ENCODE results near the gene ATRN.
"Not testable (repeated sequence)": the region's sequence is repeated elsewhere in the genome, so short reads cannot be mapped to it uniquely, and the experiment has no call there.

The ATRN gene

GRCh38 chr20:3470627-3471396 lies at the start of gene ATRN:
TSS of gene ATRN (plus strand) at chr20:3471018. CDS start at chr20:3471108, 90 bp downstream.
- peak within 1 kb of the TSS; percentile 73 for H3K4me3 ChIP-seq (ENCODE audit: low read depth, low read length)
- no peak for TF ChIP-seq CTCF (IDR thresholded peaks at IDR 0.05; ENCODE audit: borderline replicate concordance, insufficient read depth, low read depth, low read length)

GRCh38 chr20:3421985-3422384 lies 48.8 kb upstream of the ATRN start:
- no peak overlapping the region for H3K4me3 ChIP-seq (ENCODE audit: low read depth, low read length)
- TF ChIP-seq CTCF (IDR thresholded peaks at IDR 0.05; ENCODE audit: borderline replicate concordance, insufficient read depth, low read depth, low read length): no peak

- TF ChIP-seq CTCF (IDR thresholded peaks at IDR 0.05; ENCODE audit: borderline replicate concordance, insufficient read depth, low read depth, low read length): no peak
These were observed 47.7 kb upstream of the ATRN start for GRCh38 chr20:3423126-3423525.

GRCh38 chr20:3426766-3427165 lies 44.1 kb upstream of the ATRN start:
- H3K4me3 ChIP-seq (ENCODE audit: low read depth, low read length): not testable (repeated sequence)

More at GRCh38 chr20:3423126-3423525, 47.7 kb upstream of the ATRN start:
- no peak overlapping the region for H3K4me3 ChIP-seq (ENCODE audit: low read depth, low read length)

GRCh38 chr20:3430376-3431069 lies 40.3 kb upstream of the ATRN start:
- TF ChIP-seq CTCF (IDR thresholded peaks at IDR 0.05; ENCODE audit: borderline replicate concordance, insufficient read depth, low read depth, low read length): no peak
- no peak overlapping the region for H3K4me3 ChIP-seq (ENCODE audit: low read depth, low read length)

GRCh38 chr20:3431109-3431508 lies 39.7 kb upstream of the ATRN start:
- H3K4me3 ChIP-seq (ENCODE audit: low read depth, low read length): no peak overlapping the region
- no peak for TF ChIP-seq CTCF (IDR thresholded peaks at IDR 0.05; ENCODE audit: borderline replicate concordance, insufficient read depth, low read depth, low read length)

- no peak overlapping the region for H3K4me3 ChIP-seq (ENCODE audit: low read depth, low read length)
- TF ChIP-seq CTCF (IDR thresholded peaks at IDR 0.05; ENCODE audit: borderline replicate concordance, insufficient read depth, low read depth, low read length): no peak
These were observed 38.0 kb upstream of the ATRN start for GRCh38 chr20:3432844-3433243.

Data from GM12875 (cell line).